HG03025 (cell line): Measurements from ENCODE around the gene TRIP13.
"Not testable (repeated sequence)": the region's sequence is repeated elsewhere in the genome, so short reads cannot be mapped to it uniquely, and the experiment has no call there.

Experiments
- ATAC-seq: cut with Tn5 transposase; IDR thresholded peaks from one replicate; pipeline ENCODE4 v1.9.1; 2021; ENCODE audit warnings: mild to moderate bottlenecking, moderate library complexity; ENCODE audit not compliant: unreplicated experiment, low FRiP score

Gene TRIP13

DNA sequence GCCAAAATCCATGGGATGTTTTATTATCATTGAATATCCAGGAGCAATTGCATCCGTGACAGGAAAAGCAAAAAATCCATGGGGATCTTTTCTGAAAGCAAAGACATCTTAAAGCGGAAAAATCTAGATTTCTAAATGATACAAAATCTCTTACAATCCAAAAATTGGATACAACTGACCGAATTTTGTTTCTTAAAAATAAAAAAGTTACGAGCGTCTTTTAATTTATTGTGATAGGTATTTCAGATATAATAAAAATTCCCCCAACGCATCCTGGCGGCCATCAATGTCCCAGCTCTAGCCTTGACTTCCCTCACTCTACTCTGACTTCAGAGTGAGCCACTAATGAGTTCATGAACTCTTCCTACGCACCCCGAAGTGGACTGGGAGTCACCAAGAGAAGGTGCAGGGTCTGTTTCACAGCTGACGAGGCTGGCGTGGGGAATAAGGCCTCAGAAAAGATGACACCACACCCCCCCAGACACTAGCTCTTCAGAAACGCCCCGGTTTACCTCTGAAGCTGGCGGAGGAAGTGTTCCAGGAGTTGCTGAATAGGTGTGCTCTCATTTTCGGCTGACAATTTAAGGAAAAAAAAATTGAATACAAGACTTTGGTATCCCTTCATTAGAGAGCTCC is 3.5 kb upstream of the TRIP13 start:
- ATAC-seq = no peak

DNA sequence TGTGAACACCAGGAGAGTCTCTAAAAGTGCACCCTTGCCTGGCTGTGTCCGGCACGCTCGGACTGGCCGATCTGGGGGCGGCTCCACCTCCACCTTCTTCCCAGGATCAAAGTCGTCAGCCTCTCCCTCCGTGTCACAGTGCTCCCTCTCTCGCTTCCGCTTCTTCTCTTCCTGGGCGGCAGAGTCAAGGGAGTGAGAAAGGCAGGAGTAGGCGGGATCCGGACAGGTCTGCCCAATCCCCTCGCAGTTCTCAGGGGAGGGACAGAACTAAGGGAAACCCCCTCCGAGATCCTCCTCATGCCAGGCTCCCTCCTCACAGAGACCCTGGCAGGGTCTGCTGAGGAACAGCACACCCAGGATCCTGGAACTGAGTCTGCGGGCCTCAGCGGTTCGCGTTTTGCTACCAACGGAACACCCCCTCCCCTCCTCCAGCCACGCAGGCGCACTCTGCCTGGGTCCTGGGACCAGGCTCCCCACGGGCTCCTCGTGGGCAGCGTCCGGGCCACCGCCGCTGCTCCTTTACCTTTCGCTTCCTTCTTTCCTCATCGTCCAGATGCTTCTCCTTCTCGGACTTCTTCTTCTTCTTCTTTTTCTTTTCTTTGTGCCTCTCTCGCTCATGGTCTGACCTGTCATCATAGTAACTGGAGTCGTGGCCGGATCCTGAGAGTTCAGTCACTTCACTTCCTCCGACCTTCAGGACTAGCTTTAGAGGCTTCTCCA is 1.4 kb upstream of the TRIP13 start:
- no peak for ATAC-seq

DNA sequence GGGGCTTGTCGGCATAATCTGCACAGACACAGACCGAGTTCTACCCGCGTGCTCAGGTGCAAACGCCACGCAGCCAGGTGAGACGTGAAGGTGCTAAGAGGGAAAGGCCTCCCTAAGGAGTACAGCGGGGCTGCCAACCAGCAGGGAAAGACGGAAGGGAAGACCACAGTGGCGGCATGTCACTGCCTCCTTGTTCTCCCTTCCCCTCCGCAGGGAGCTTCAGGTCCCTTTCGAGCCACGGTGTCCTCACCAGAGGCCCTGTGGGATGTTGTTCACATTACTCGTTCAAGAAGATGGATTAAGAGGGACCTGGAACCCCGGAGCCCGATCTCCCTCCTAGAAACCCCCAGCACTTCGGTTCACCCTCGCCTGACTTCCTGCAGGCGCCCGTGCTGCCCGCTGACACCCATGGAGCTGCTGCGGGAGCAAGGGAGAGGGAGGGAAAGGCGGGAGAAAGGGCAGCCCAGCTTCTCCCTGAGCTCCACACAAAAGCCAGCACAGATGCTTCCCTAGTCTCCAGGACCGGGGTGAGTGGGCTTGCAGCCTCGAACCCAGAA is 769 bp upstream of the TRIP13 start:
- peak; percentile 22 for ATAC-seq

DNA sequence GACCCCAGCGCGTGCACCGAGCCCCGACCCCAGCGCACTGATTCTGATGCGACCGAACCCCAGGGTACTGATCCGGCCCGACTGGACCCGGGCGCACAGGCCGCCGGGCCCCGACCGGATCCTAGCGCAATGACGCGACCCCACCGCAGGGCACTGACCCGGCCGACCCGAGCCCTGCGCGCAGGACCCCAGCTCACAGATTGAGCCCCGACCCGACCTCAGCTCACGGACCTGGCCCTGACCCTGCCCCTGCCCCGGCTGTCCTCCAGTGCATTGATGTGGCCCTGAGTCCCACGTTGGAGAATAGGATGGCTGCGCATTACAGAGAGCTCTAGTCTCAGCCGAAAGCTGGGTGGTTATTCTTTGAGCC is 438 bp downstream of the TRIP13 start:
- peak; percentile 10 for ATAC-seq

DNA sequence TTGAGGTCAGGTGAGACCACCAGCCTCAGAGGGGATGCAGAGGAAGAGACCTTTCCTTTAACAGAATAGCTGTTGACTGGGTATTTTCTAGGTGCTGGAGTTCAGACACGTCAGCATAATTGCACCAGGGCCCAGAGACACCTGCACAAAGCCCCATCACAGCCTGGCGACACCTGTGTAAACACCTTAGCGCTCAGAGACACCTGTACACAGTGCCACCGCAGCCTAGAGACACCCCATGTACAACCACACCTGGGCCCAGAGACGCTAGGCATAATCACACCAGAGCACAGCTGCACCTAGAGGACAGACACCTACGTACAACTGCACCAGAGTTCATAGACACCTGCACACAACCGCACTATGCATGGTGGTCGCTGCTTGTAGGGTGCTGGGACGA is 1.0 kb downstream of the TRIP13 start:
- no peak for ATAC-seq

DNA sequence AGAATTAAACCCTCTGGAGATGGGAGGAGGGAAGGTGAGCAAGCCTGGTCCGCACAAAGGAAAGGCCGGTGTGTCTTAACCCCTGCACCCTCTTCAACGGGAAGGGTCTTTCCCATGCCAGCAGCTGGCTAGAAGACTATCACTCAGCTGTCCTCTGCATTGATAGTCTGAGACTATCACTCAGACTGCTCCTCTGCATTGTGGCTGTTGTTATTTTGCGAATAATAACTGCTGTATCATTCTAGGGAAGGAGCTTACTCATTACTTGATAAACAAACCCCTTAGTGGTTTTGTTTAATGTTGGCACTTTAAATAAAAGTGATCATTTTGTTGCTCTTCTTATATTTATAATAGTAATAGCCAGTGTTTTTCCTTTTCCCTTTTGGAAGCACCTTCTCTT is 8.1 kb downstream of the TRIP13 start:
- ATAC-seq = no peak

DNA sequence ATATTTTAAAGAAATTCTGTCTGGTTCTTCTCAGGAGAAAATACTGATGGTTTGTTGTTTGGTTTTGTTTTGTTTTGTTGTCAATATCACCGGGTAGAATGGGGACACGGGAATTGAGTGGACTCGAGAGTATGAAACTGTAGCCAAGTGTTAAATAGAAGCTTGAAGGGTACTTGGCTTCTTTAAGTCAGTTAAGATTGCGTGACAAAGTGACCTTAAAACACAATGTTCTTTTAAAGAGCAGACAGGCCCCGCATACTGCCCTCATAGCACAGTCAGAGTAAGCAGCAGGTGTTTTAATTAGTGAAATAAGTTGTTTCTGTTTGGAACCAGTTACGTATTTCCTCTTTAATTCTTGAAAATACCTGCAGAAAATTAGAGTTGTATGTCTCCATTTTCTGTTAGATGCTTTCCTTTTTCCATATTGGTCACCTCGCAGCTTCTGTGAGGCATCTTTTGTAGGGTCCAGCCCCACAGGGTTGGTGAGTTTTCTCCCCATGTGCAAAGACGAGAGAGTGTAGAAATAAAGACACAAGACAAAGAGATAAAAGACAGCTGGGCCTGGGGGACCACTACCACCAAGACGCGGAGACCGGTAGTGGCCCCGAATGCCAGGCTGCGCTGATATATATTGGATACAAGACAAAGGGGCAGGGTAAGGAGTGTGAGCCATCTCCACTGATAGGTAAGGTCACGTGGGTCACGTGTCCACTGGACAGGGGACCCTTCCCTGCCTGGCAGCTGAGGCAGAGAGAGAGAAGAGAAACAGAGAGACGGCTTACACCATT is 9.6 kb downstream of the TRIP13 start:
- ATAC-seq = no peak

DNA sequence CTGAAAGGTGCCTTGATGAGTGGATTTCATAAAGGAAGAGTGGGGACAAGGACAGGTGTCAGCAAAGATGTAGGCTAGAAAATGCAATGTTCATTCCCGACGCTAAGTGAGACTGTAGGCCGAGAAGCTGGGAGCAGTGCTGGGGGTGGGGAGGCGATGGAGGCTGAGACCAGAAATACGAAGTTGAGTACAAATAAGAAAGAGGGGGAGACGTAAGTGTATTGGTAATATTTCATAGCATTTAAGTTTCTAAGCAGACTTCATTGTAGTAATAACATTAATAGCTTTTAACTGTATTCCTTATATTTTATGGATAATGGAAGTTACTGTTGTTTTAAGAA is 11.0 kb downstream of the TRIP13 start:
- ATAC-seq = no peak

DNA sequence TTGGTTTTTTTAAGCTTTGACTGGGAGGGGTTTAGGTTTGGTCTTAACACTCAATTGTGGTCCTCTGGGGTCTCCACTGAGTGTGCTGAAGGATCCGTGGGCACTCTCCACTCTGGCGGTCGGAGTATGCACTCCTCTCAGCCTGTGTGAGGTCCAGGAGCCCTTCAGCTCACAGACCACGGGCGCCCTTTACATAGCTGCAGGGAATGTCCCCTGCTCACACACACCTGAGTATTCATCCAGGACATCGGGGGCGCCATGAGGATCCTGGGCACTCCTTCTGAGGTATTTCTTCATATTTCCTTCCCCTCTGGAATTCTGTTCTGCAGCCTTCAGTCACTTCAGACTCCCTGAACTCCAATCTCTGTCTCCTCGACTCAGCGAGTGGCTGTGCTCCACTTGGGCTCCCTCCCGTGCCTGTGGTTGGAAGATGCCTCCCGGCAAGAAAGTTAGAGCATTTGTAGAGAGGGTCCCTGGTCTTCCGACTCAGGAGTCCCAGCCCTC is 12.5 kb downstream of the TRIP13 start:
- ATAC-seq = no peak

DNA sequence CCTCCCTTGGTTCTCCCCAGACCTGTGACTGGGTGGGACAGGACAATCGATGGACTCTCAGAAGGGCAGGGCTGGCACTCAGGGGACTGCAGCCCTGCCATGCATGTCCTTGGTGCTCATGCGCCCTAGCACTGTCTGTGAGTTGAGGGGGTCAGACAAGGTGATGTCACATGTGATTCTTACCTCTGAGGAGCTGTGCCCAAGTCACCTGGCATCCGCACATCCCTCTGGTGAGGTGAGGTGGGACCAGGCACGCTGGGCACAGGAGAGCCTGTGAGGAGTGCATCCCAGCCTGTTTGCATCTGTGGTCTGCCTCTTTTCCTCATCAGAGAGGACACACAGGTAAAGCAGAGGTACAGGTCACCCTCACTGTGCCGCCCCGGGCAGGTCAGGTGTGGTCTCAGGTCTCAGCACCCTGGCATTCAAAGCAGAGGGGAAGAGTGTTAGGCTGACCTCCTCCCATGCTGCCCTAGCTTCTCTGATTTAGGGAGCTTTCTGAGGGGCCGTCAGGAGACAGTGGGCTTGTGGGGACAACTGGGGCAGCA is 14.8 kb downstream of the TRIP13 start:
- no peak for ATAC-seq

DNA sequence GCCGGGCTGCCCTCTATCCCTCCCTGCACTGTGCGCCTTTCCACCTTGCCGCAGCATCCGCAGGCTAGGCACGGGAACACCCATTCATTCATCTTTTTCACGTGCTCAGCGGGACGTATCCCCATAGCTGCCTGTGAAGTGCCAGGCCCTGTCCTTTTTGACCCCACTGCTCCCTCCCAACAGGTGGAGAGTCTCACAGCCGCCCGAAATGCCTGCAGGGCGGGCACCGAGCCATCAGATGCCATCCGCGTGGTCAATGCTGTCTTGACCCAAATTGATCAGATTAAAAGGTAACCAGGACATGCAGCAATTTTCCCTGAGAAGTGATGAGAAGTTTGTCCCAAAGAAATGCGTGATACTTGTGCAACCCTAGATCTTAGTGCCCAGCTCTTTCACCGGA is 15.5 kb downstream of the TRIP13 start:
- ATAC-seq = no peak

DNA sequence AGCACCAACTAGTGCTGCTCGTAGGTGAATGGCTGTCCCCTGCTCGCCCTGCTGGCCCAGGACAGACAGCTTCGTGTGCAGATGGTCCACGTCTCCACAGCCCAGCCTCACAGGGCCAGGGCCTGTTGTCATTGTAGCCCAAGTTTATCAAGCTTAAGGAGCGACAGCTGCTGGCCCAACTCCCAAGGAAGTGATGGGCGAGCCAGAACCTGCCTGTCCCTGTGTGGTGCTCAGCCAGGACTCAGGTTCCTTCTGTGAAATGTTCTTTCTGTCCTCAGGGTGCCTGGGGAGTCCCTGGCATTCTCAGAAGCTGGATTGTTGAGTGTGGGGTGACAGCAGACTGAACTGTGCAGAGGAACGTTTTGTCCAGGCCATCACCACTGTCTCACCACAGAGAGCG is 16.4 kb downstream of the TRIP13 start:
- no peak for ATAC-seq

DNA sequence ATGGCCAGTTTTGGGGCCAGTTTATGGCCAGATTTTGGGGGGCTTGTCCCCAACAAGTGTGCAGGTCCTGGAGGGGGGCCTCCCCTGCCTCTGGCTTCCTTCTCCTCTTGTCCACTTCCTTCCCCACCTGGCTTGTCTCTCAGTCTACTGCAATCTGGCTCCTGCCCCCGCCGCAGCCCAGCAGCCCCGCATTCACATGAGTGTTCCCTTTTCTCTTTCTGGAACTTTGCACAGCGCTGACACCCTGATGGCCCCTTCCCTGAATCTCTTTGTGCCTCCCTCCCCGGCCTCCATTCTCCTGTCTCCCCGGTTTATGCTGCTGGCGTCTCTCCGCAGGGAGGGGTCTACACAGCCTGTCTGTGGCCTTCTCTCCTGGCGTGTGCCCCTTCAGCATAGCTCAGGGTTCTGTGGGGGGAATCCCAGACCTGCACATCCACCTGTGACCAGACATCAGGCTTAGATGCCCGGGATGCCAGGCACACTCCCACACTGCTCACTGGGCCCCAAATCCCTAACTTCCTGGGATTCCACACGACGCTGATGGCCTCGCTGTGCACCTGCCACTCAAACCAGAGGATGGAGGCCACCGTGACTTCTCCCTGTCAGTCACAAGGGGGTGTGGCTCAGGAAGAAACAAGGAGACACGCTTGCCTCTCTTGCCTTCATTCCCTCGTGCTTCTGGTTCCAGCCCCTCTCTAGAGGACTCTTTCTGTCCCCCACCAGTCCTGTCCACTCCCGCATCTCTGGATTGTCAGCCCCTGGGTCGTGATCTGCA is 17.5 kb downstream of the TRIP13 start:
- no peak for ATAC-seq

DNA sequence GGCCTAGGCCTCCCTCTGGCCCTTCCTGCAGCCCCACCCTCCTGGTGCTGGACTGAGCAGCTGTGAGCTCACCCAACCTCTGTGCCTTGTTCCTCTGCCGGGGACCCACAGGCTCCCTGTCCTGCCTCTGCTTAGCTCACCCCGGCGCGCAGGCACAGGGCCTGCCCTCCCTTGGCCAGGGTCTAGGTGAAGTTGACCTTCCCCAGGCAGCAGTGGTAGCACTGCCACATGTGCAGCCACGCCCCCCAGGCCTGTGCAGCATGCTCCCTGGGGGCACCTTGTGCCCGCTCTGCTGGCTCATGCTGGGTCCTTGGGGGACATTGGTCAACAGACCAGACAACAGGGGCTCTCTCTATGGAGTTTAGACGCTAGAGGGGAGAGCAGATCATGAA is 18.1 kb downstream of the TRIP13 start:
- ATAC-seq = no peak

DNA sequence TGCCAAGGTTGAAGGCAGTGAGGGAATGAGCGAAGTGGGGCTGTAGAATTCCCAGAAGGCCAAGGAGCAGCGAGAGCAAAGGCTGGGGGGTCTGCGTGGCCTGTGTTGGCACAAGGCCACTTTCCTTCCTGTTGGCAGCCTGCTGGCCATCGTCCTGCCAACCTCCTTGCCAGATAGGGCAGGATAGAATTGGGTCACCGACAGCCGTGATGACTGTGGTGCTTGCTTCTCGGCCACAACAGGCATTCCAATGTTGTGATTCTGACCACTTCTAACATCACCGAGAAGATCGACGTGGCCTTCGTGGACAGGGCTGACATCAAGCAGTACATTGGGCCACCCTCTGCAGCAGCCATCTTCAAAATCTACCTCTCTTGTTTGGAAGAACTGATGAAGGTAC is 18.9 kb downstream of the TRIP13 start:
- ATAC-seq = no peak

DNA sequence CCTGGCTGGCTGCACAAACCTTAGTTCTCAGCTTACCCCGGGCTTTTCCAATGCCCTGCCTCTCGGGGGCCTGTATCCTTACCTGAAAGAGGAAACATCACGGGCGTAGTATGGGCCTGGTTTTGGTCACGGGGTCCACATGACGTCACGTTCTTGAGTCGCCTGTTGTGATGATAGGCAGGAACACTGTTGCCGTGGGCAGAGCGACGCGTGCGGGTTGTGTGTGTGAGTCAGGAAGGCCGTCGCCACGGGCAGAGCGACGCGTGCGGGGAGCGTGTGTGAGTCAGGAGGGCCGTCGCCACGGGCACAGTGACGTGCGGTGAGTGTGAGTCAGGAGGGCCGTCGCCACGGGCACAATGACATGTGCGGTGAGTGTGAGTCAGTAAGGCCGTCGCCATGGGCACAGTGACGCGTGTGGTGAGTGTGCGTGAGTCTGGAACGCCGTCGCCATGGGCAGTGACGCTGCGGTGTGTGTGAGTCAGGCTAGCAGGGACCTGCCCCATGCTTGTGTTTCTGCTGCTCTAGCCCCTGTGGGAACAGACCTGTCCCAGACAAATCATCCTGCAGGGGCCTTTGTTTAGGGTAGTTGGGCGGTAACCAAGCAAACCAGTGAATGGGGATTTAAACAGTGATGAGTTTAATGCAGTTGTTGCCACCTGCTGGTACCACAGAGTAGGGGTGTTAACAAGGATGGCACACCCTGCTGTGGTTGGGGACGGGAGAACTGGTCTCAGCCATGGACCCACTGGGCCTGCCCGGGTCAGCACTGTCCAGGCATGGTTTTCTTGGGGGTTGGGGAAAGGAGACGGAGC is 19.8 kb downstream of the TRIP13 start:
- ATAC-seq = no peak

DNA sequence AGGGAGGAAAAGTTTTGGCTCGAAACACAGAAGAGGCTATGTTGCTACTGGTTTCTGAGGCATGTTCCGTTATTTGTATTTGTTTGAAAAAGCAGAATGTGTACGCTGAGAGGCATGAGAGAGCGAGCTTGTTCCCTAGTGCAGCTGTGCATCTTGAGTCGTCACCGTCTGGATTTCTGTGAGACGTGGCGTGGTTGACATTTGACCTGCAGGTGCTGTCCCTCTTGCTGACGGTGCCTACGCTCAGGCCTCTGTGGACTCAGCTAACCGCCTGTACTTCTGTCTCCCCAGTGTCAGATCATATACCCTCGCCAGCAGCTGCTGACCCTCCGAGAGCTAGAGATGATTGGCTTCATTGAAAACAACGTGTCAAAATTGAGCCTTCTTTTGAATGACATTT is 21.5 kb downstream of the TRIP13 start:
- no peak for ATAC-seq

DNA sequence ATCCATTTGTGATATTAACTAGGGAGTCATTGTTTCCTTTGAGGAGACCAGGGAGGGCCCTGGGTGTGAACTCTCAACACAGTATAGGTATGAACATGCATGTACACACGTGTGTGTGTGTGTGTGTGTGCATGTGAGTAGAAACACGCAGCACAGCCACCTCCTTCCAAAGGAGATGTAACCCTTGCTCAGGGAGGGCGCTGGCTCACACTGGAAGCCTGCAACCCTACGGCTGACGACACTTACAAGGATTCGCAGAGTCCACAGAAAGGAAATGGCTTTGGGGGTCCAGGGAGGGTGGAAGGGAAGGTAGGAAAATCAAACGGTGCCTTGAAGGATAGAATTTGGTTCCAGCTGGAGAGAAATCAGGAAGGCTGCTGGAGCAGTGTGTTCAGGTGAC is 21.9 kb downstream of the TRIP13 start:
- no peak for ATAC-seq

DNA sequence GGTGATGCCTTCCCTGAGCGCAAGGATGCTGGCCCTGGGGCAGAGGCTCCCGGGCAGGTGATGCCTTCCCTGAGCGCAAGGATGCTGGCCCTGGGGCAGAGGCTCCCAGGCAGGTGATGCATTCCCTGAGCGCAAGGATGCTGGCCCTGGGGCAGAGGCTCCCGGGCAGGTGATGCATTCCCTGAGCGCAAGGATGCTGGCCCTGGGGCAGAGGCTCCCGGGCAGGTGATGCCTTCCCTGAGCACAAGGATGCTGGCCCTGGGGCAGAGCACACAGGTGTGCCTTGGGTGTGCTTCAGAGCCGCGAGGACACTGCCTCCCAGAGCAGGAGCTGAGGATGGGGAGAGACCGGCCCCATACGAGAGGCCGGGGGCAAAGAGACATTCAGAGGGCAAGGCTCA is 22.7 kb downstream of the TRIP13 start:
- ATAC-seq = not testable (repeated sequence)

DNA sequence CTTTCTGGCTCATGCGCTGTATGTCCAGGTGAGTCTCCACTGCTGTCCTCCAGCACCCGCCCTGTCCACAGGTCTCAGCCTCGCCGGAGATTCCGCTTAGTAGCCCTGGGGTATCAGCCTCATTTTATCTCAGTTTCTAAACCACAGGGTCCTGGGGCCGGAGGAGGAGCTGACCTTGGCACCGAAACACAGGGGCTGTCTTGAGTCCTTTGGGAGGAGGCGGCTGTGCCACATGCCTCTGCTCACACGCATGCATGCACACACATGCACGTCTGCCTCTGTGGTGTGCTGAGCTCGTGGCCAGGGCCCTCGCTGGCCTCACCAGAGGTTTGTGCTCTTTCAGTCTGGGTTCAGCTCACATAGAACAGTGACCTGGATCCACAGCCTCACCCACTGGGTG is 23.3 kb downstream of the TRIP13 start:
- no peak for ATAC-seq
